ENCODE measurements around the gene PXK. TPM values are rescaled to one million over a fixed set of nuclear protein-coding genes. Genes with fewer than 3 reads are reported as not detected.
A peak's percentile ranks its signal among the peaks of the same experiment; 100 is the strongest.
"Not testable (repeated sequence)": the region's sequence is repeated elsewhere in the genome, so short reads cannot be mapped to it uniquely, and the experiment has no call there.

PXK gene
- polyA plus RNA-seq (ENCODE audit: insufficient read length), result 32.5 TPM
- long read RNA-seq, donor 1, partial matches to known transcripts, result 0 of 3 reads
- long read RNA-seq, donor 1, other reads (novel, unspliced or antisense), result 0 of 3 reads
- long read RNA-seq, donor 2, result 0 reads
- long read RNA-seq, donor 3, partial matches to known transcripts, result 0 of 4 reads
- long read RNA-seq, donor 3, other reads (novel, unspliced or antisense), result 0 of 4 reads
- long read RNA-seq, donor 4, result 0 reads
- long read RNA-seq, donor 5, partial matches to known transcripts, result 332 of 335 reads
- long read RNA-seq, donor 5, other reads (novel, unspliced or antisense), result 0 of 335 reads
- long read RNA-seq, donor 6, partial matches to known transcripts, result 11 of 11 reads
- long read RNA-seq, donor 6, other reads (novel, unspliced or antisense), result 0 of 11 reads
- long read RNA-seq, donor 7, transcript PXK-202 (18 exons, 2,037 nt), result major isoform, 7 of 207 reads
- long read RNA-seq, donor 7, partial matches to known transcripts, result 128 of 207 reads
- long read RNA-seq, donor 7, other reads (novel, unspliced or antisense), result 71 of 207 reads
- long read RNA-seq, donor 8, partial matches to known transcripts, result 0 of 1 reads
- long read RNA-seq, donor 8, other reads (novel, unspliced or antisense), result 0 of 1 reads

DNA sequence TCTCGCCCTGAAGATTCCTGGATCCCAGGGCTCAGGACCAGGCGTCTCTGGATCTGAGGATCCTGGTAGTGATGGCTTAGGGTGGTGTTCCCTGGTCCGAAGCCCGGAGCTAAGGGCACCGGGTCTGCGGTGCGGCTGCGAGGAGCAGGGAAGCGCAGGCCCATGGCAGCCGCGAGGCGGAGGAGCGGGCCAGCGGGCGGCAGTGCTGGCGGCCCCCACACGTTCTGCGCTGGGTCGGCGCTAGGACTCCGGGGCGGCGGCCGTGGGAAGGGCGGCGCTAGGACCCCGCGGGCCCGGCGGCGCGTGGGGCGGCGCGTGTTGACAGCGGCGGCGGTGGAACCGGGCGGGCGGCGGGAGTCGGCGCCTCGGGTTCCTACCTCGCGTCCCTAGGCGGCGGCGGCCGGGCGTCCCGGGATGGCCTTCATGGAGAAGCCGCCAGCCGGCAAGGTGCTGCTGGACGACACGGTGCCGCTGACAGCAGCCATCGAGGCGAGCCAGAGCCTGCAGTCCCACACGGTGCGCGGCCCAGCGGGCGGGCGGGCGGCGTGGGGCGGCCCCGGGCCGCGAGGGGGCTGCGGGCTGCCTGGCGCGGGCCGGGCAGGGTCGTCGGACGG, at the start of gene PXK:
Gene PXK, plus strand, starts transcription at position 318 of the 614 bp plus-strand sequence. Its CDS starts 97 bp downstream, at position 415.
- peak; percentile 75 for DNase-seq

DNA sequence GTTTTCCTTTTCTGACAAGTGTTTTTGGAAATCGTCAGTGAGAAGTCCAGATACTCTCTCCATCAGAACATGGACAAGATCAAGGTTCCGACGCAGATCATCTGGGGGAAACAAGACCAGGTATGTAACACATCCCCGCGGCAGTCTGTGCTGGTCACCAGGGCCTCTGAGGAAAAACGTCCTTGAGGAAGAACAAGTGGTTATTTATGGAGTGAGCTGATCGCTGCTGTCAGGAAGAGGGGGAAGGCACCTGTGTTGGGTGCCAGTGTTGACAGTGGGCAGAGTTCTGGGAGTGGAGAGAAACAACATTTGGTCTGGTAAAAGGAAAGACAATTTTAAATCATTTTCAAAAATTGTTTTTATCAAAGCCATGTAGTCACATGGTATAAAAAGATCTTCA, 47.4 kb upstream of the PXK start:
- no peak for DNase-seq

DNA sequence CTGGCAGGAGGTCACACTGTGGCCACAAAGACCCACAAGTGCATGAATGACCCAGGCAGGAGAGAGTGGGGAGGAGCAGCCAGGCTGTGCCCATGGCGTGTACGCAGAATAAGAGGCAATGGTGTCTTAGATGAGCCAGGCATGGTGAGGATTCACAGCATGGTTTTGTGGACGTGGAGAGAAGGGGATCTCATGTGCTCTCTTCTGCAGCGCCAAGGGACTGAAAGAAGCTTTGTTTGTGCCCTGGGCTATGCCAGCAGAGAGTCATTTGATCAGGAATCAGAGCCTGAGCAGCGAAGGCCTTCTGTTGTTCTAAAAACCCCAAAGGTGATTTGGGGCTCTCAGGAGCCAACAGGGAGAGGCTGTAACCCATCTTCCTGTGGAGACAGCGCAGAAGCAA, 45.3 kb upstream of the PXK start:
- DNase-seq, result no peak

DNA sequence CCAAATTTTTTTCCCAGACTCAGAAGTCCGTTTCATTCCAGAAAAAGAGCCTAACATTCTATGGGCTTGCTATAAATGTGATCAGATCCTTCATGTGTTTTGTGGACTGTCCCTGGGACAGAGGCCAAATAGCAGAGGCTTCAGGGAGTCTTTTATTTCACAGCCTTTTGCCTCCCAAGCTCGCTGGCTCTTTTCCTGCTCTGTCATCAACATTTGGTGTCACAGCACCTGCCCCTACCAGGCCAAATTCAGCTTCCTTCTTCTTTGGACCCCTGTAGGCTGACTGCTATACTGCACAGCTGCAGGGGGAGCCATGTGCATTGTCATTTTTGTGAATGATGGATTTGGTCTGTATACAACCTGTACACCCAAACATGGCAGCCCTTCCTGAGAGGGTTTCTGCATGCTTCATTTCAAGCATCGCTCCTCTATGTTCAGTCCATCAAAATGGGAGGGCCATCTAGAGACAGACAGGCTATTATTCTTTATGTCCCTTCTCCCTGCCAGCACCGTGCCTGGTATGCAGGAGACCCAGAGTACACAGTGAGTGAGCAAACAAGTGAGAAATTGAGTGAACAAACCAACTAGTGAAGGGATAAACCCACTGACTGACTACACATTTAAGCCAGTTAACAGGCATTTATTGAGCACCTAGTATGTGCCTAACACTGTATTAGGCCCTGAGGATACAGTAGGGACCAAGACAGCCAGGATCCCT, 44.5 kb upstream of the PXK start:
- DNase-seq, result no peak

GRCh38 chr3:58288964-58289613, 43.6 kb upstream of the PXK start:
- DNase-seq, result not testable (repeated sequence)

GRCh38 chr3:58290446-58290845, 42.2 kb upstream of the PXK start:
- not testable (repeated sequence) for DNase-seq

DNA sequence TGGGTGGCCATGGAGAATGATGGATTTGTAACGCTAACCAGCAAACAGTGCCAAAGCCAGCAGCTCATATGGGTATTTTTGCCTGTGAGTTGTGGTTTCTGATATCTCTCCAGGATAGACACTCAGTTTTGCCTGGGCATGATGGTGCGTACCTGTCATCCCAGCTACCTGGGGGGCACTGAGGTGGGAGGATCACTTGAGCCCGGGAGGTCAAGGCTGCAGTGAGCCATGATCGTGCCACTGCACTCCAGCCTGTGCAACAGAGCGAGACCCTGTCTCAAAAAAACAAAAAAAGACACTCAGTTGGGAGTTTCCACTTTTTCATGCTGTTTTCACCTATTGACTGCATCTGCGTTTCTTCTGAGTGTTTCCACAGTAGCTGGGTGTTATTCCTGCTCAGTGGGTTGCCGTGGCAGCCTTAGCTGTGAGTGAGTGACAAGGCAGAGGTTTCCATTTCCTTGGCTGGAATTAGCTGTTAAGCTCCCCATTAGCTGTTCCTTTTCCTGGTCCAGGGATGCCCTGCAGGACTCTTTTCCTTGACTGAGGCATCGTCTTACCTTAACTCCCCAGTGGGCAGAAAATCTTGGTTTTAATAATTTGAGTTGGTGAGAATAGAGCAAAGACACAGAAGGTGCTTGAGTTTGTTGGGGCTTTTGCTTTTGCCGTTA, 40.9 kb upstream of the PXK start:
- no peak for DNase-seq

- no peak for DNase-seq
Measured at GRCh38 chr3:58292866-58293265, 39.8 kb upstream of the PXK start.

DNA sequence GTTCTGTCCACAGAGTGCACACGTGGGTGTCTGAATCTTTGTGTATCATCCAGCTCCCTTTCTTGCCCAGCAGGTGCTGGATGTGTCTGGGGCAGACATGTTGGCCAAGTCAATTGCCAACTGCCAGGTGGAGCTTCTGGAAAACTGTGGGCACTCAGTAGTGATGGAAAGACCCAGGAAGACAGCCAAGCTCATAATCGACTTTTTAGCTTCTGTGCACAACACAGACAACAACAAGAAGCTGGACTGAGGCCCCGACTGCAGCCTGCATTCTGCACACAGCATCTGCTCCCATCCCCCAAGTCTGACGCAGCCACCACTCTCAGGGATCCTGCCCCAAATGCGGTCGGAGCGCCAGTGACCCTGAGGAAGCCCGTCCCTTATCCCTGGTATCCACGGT, 39.2 kb upstream of the PXK start:
- DNase-seq, result no peak

- DNase-seq, result no peak
Measured at GRCh38 chr3:58296269-58296668, 36.4 kb upstream of the PXK start.

DNA sequence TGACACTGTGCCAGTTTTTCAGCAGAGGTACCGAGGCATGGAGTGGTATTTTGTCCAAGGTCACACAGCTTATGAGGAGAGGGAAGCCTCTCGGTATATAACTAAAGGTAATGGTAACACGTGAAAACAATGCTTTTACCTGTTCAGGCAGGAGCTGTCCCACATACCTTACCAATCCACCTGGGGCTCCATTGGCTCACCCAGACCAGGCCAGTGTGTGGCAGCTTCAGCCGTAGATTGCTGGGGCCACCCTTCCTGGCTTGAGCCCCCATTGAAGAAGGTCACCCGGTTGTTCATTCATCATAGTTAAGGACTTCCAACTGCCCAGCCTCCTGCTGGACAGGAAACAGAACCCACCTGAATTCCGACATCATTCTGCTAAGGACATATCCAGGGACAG, 35.8 kb upstream of the PXK start:
- no peak for DNase-seq

GRCh38 chr3:58298190-58298589, 34.5 kb upstream of the PXK start:
- no peak for DNase-seq

DNA sequence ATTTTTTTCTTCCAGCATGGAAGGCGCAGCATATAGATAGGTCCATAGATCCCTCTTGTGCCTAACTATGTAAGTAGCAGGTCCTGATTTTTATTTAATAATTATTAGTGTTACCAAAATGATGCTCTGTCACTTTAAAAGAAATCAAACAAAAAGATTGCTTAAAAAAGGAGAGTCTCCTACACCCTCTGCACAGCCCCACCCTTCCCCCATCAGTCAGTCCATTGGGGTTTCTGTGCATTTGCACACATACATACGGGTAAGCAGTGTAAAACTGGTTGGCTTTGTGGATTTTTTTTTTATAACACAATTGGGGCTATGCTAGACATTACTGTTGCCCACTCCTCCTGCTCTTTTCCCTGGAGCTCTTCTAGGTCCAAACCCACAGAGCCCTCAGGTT, 33.6 kb upstream of the PXK start:
- DNase-seq, result no peak

DNA sequence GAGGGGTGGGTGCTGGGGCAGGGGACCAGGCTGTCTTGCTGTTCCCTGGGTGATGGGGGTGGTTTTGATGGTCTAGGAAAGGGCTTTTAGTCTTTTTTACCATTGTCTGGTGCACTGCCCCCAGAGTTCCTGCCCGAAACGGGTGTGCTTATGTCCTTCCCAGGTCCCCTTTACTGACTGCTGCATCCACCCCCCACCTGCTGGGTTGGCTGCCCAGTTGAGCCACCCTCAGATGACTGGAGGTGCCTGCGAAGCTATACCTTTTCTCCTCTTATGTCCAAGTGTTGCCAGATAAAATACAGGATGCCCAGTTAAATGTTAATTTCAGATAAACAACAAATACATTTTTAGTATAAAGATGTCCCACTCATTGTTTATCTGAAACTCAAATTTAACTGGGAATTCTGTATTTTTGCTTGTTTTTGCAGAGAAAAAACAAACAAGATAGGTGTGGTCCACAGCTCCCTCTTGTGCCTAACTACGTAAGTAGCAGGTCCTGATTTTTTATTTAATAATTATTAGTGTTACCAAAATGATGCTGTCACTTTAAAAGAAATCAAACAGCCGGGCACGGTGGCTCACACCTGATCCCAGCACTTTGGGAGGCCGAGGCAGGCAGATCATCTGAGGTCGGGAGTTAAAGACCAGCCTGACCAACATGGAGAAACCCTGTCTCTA, 32.7 kb upstream of the PXK start:
- DNase-seq, result no peak

- DNase-seq, result peak; percentile 99
Measured at GRCh38 chr3:58305882-58306711, 26.6 kb upstream of the PXK start, which contains the start of the genes HTD2 and RPP14. TSS of gene HTD2 (plus strand) at chr3:58306520. CDS start at chr3:58317614, 11,094 bp downstream. TSS of gene RPP14 (plus strand) at chr3:58306245. CDS start at chr3:58310330, 4,085 bp downstream.

DNA sequence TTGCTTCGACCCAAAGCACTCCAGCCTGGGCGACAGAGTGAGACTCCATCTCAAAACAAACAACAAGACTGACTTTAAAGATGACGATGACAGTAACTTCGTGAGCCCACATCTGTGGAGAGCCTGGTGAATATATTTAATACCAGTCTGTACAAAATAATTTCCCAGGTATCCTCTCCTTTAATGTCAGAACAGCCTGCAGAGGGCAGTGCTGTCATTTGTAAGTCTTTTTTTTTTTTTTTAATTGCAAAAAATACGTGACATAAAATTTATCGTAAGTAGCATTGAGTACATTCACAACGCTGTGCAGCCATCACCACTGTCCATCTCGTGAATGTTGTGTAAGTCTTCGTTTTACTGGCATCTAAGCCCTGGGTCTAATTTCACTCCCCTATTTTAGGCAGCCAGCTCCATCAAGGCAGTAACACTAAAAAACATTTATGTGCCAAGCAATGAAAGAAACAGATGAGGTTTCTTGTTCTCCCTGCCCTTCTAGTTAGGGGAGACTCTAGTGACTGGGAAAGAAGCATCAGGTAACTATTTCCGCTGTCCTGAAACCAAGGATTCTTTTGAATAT, 25.0 kb upstream of the PXK start:
- DNase-seq, result peak; percentile 29

- no peak for DNase-seq
Measured at GRCh38 chr3:58308728-58309127, 24.0 kb upstream of the PXK start.

- no peak for DNase-seq
Measured at GRCh38 chr3:58317811-58318210, 14.9 kb upstream of the PXK start.

GRCh38 chr3:58321791-58322190, 10.9 kb upstream of the PXK start:
- no peak for DNase-seq
